Measurements from ENCODE around the gene PIK3C2A. TPM values are rescaled to one million over a fixed set of nuclear protein-coding genes. Genes with fewer than 3 reads are reported as not detected.
"Not testable (repeated sequence)": the region's sequence is repeated elsewhere in the genome, so short reads cannot be mapped to it uniquely, and the experiment has no call there.

The PIK3C2A gene
- total and polyA plus RNA-seq, 10 of the 15 experiments (the other 5 are each of a cell fraction or from before 2014, with no cell fraction given) = 1.6 to 20.6 (median 9.1) TPM

DNA sequence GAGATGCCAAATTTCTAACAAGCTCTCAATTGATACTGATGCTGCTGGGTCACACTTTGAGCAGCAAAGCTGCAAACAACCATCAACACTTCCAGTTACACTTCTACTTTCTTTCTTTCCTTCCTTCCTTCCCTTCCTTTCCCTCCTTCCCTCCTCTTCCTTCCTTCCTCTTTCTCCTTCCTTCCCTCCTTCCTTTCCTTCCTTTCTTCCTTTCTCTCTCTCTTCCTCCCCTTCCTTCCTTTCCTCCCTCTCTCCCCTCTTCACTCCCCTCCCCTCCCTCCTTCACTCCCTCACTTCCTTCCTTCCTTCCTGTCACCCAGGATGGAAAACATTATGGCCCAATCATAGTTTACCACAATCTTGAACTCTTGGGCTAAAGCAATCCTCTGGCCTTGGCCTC is 33.0 kb upstream of the PIK3C2A start (continued):
- TF ChIP-seq SUPT20H (IDR thresholded peaks at IDR 0.05; ENCODE audit: borderline replicate concordance, control insufficient read depth, low read depth, low read length) (no peak), ZSCAN29 (IDR thresholded peaks at IDR 0.05) (no peak), SIX5 (IDR thresholded peaks at IDR 0.05; ENCODE audit: low read depth, low read length, severe bottlenecking) (no peak), RCOR1 (conservative IDR thresholded peaks at IDR 0.05; ENCODE audit: low read depth, low read length) (no peak)

DNA sequence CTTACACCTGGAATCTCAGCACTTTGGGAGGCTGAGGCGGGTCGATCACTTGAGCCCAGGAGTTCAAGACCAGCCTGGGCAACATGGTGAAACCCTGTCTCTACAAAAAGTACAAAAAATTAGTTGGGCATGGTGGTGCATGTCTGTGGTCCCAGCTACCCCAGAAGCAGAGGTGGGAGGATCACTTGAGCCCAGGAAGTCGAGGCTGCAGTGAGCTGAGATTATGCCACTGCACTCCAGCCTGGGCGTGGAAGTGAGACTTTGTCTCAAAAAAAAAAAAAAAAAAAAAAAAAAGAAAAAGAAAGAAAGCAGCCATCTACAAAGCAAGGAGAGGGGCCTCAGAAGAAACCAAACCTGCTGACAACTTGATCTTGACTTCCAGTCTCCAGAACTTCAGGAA is 32.1 kb upstream of the PIK3C2A start:
- ATAC-seq; intact Hi-C loops (cut with micrococcal nuclease; ENCODE audit: unreplicated experiment); H3K4me1 ChIP-seq (ENCODE audit: control insufficient read depth, insufficient read depth, low read length); H3K27ac ChIP-seq (ENCODE audit: control insufficient read depth, insufficient read depth); H3K9ac ChIP-seq (ENCODE audit: control insufficient read depth, insufficient read depth, low read length); DNase-seq (ENCODE audit: low read depth, low spot score); in situ Hi-C loops (cut with MboI); POLR2A ChIA-PET; H3K9me3 ChIP-seq (replicated peaks; ENCODE audit: control insufficient read depth, insufficient read depth, low read length); H4K20me1 ChIP-seq (ENCODE audit: control insufficient read depth, insufficient read depth); FAIRE-seq; H3K36me3 ChIP-seq (ENCODE audit: control insufficient read depth in 2 of 2, insufficient read depth in 2 of 2, low read length in 1 of 2); BruUV-seq (replicated peaks); H3K4me3 ChIP-seq; H3K79me2 ChIP-seq (ENCODE audit: control insufficient read depth, insufficient read depth, low read length); CTCF ChIA-PET; H2AFZ ChIP-seq (ENCODE audit: control insufficient read depth, low read depth, low read length); H3K4me2 ChIP-seq (ENCODE audit: control insufficient read depth, insufficient read depth); H3K27me3 ChIP-seq (replicated peaks in 1 of 2; ENCODE audit: control insufficient read depth in 2 of 2, insufficient read depth in 2 of 2, low read length in 1 of 2): not testable (repeated sequence)
- SMC1A ChIA-PET (ENCODE audit: uncharacterized antibody, unreplicated experiment) = interaction anchor here (0.7 kb wide), 1 partner anchor 19 kb away, joined by 3 read pairs; no protein-coding TSS in a partner anchor
- RAD21 ChIA-PET (ENCODE audit: unreplicated experiment) = interaction anchor here (0.8 kb wide), 1 partner anchor 13 kb away, joined by 3 read pairs; no protein-coding TSS in a partner anchor
- WGBS (ENCODE audit: insufficient coverage, insufficient replicate concordance, low lambda C conversion rate, missing lambda C conversion rate) = 61% methylated on average over 3 of the region's 4 CpGs

DNA sequence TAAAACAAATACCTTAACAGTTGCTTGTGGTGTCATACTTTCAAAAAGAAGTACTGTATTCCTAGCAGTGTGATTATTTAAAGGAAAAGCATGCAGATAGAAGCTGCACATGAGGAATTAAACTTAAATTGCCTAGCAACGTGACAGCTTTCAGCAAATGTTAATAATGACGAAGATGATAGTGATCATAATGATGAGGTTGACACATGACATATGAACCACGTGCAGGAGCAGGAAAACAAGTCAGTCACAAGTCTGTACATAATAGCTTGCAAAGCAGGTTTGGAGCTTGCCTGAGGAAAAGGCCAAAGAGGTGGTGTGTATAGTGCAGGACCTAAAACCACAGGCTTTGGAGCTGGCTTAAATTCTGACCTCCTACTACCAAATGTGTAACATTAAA is 30.6 kb upstream of the PIK3C2A start:
- no peaks in the 10 kb centered on the region for H3K36me3 ChIP-seq (ENCODE audit: control insufficient read depth in 2 of 2, insufficient read depth in 2 of 2, low read length in 1 of 2)
- no peak overlapping the region for H3K9ac ChIP-seq (ENCODE audit: control insufficient read depth, insufficient read depth, low read length)
- no peak overlapping the region for H2AFZ ChIP-seq (ENCODE audit: control insufficient read depth, low read depth, low read length)
- no peak overlapping the region for H3K4me3 ChIP-seq
- ChIA-PET POLR2A (no interaction called here), SMC1A (ENCODE audit: uncharacterized antibody, unreplicated experiment) (no interaction called here), CTCF (no interaction called here), RAD21 (ENCODE audit: unreplicated experiment) (no interaction called here)
- H3K27me3 ChIP-seq (replicated peaks in 1 of 2; ENCODE audit: control insufficient read depth in 2 of 2, insufficient read depth in 2 of 2, low read length in 1 of 2) = peaks cover 0 to 1% of the 10 kb centered on the region in 2 experiments; a peak in 2 of 4 replicates
- no peak overlapping the region for H3K27ac ChIP-seq (ENCODE audit: control insufficient read depth, insufficient read depth)
- H4K20me1 ChIP-seq (ENCODE audit: control insufficient read depth, insufficient read depth) = no peaks in the 10 kb centered on the region
- TF ChIP-seq ZBED1 (IDR thresholded peaks at IDR 0.05; ENCODE audit: borderline replicate concordance) (no peak), BMI1 (IDR thresholded peaks at IDR 0.05; ENCODE audit: borderline replicate concordance) (no peak), SUPT20H (IDR thresholded peaks at IDR 0.05; ENCODE audit: borderline replicate concordance, control insufficient read depth, low read depth, low read length) (no peak)
- DNase-seq (ENCODE audit: low read depth, low spot score) = no peak
- FAIRE-seq = no peak
- ATAC-seq = no peak
- H3K4me1 ChIP-seq (ENCODE audit: control insufficient read depth, insufficient read depth, low read length) = no peaks in the 10 kb centered on the region
- in situ Hi-C loops (cut with MboI) (no loop called here), intact Hi-C loops (cut with micrococcal nuclease; ENCODE audit: unreplicated experiment) (no loop called here)
- peaks cover 2% of the 10 kb centered on the region; the same call in 1 of the 3 replicates for H3K9me3 ChIP-seq (replicated peaks; ENCODE audit: control insufficient read depth, insufficient read depth, low read length)
- no peaks in the 10 kb centered on the region for H3K79me2 ChIP-seq (ENCODE audit: control insufficient read depth, insufficient read depth, low read length)
- H3K4me2 ChIP-seq (ENCODE audit: control insufficient read depth, insufficient read depth) = no peak overlapping the region
- WGBS (ENCODE audit: insufficient coverage, insufficient replicate concordance, low lambda C conversion rate, missing lambda C conversion rate) = 40% methylated on average over 3 of the region's 3 CpGs
- BruUV-seq (replicated peaks) = no TSS peak

All from GM12878 (cell line).